DND-41 (cell line): Measurements from ENCODE around the gene CD207.

Experiments
- ATAC-seq: fragments of 200-7000 bp; cut with Tn5 transposase; 3 replicates; pipeline ENCODE4 v1.9.1; 2021; ENCODE audit warnings: low read depth; ENCODE audit not compliant: insufficient read depth
- DNase-seq: peaks from one replicate; pipeline ENCODE4 v3.0.0-alpha.2; 2020
- H2AFZ ChIP-seq: 2 replicates; pipeline ENCODE4 v1.6.0; 2012; ENCODE audit warnings: low read depth, low read length
- H3K27ac ChIP-seq: 2 replicates; pipeline ENCODE4 v1.5.1; 2012; ENCODE audit warnings: low read length, inconsistent platforms
- H3K27me3 ChIP-seq: fragments of 200-600 bp; sonication (generic); 2 replicates; pipeline ENCODE4 v1.6.0; 2012; ENCODE audit warnings: low read length, mild to moderate bottlenecking, inconsistent platforms; ENCODE audit not compliant: insufficient read depth, poor library complexity
- H3K36me3 ChIP-seq: 2 replicates; pipeline ENCODE4 v1.5.1; 2012; ENCODE audit warnings: low read length, inconsistent platforms; ENCODE audit not compliant: insufficient read depth
- H3K4me1 ChIP-seq: 2 replicates; pipeline ENCODE4 v1.5.1; 2012; ENCODE audit warnings: mild to moderate bottlenecking, low read length; ENCODE audit not compliant: insufficient read depth
- H3K4me2 ChIP-seq: 2 replicates; pipeline ENCODE4 v1.6.0; 2012; ENCODE audit warnings: mild to moderate bottlenecking, moderate library complexity, low read length, inconsistent platforms; ENCODE audit not compliant: insufficient read depth
- H3K4me3 ChIP-seq, 2 experiments: fragments of 200-600 bp in 1 of 2; shearing (Covaris generic) in 1 of 2; 2 replicates each; pipeline ENCODE4 v1.5.1; 2012 to 2016; ENCODE audit warnings: inconsistent platforms in 2 of 2, low read length in 2 of 2, mild to moderate bottlenecking in 2 of 2, low read depth in 1 of 2, moderate library complexity in 1 of 2
- H3K79me2 ChIP-seq: 2 replicates; pipeline ENCODE4 v1.6.0; 2012; ENCODE audit warnings: low read length, inconsistent platforms; ENCODE audit not compliant: insufficient read depth
- H3K9ac ChIP-seq: 2 replicates; pipeline ENCODE4 v1.6.0; 2012; ENCODE audit warnings: low read depth, mild to moderate bottlenecking, inconsistent platforms, low read length, moderate library complexity
- H3K9me3 ChIP-seq: 2 replicates; pipeline ENCODE4 v1.5.1; 2012; ENCODE audit warnings: low read length, moderate library complexity, mild to moderate bottlenecking, inconsistent platforms; ENCODE audit not compliant: insufficient read depth, severe bottlenecking
- H4K20me1 ChIP-seq: 2 replicates; pipeline ENCODE4 v1.6.0; 2012; ENCODE audit warnings: low read length; ENCODE audit not compliant: insufficient read depth
- CTCF ChIP-seq: IDR thresholded peaks from 2 replicates; pipeline ENCODE4 v1.5.1; 2012; ENCODE audit warnings: borderline replicate concordance, low read length, moderate library complexity, mild to moderate bottlenecking; ENCODE audit not compliant: poor library complexity, severe bottlenecking; ENCODE audit errors: extremely low read depth
- EZH2 ChIP-seq: IDR thresholded peaks from 3 replicates; pipeline ENCODE4 v1.6.1; 2012; ENCODE audit warnings: borderline replicate concordance, low read depth, mild to moderate bottlenecking, moderate library complexity, low read length, inconsistent platforms; ENCODE audit not compliant: severe bottlenecking

CD207 gene

GRCh38 chr2:70807828-70808118 lies 27.8 kb downstream of the CD207 start:
- Histone ChIP-seq H3K4me1 (no peaks in the 10 kb centered on the region), H3K9ac (no peak overlapping the region), H3K4me2 (no peak overlapping the region), H3K36me3 (no peaks in the 10 kb centered on the region), H2AFZ (no peak overlapping the region), H3K27ac (no peak overlapping the region), H3K9me3 (no peaks in the 10 kb centered on the region), H3K27me3 (peaks cover 4% of the 10 kb centered on the region), H4K20me1 (no peaks in the 10 kb centered on the region), H3K79me2 (no peaks in the 10 kb centered on the region), H3K4me3 (no peak overlapping the region)
- no peak for ATAC-seq
- DNase-seq, result no peak
- TF ChIP-seq CTCF, result no peak
- TF ChIP-seq EZH2, result no peak

DNA sequence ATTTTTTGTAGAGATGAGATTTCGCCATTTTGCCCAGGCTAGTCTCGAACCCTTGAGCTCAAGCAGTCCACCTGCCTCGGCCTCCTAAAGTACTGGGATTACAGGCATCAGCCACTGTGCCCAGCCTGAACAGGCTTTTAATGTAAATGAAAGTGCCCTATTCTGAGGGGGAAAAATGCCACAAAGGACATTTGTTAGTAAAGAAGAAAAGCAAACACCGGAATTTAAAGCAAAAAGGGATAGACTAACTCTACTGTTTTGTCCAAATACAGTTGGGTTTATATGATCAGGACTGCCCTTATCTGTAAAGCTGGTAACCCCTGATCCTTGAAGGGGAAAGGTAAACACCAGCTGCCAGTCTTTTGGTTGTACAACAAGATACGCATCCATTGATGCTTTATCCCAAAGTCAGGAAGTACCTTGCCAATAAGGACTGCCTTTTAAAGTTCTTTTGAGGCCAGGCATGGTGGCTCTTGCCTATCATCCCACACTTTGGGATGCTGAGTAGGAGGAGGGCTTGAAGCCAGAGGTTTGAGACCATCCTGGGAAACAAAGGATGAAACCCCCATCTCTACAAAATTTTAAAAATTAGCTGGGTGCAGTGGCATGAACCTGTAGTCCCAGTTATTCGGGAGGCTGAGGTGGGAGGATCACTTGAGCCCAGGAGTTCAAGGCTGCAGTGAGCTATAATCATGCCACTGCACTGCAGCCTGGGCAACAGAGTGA lies 28.4 kb downstream of the CD207 start:
- no peak overlapping the region for H3K4me3 ChIP-seq
- no peaks in the 10 kb centered on the region for H4K20me1 ChIP-seq
- no peak overlapping the region for H2AFZ ChIP-seq
- DNase-seq (no peak), ATAC-seq (no peak)
- no peak overlapping the region for H3K4me2 ChIP-seq
- H3K79me2 ChIP-seq, result no peaks in the 10 kb centered on the region
- no peaks in the 10 kb centered on the region for H3K9me3 ChIP-seq
- peaks cover 4% of the 10 kb centered on the region for H3K27me3 ChIP-seq
- no peaks in the 10 kb centered on the region for H3K36me3 ChIP-seq
- H3K4me1 ChIP-seq, result no peaks in the 10 kb centered on the region
- TF ChIP-seq EZH2 (no peak), CTCF (no peak)
- no peak overlapping the region for H3K27ac ChIP-seq
- no peak overlapping the region for H3K9ac ChIP-seq

- Histone ChIP-seq H3K9ac (no peak overlapping the region), H4K20me1 (no peaks in the 10 kb centered on the region), H3K4me3 (no peak overlapping the region), H3K36me3 (no peaks in the 10 kb centered on the region), H2AFZ (no peak overlapping the region), H3K4me2 (no peak overlapping the region), H3K27me3 (peaks cover 4% of the 10 kb centered on the region), H3K9me3 (no peaks in the 10 kb centered on the region), H3K79me2 (no peaks in the 10 kb centered on the region), H3K27ac (no peak overlapping the region), H3K4me1 (no peaks in the 10 kb centered on the region)
- DNase-seq, result no peak
- no peak for ATAC-seq
- TF ChIP-seq EZH2 (no peak), CTCF (no peak)
Measured at GRCh38 chr2:70806620-70807019, 29.0 kb downstream of the CD207 start.
